Mesenchymal stem cell (in vitro differentiated cells and primary cell): Measurements from ENCODE around the gene FAM184A.

ENCODE experiments used
- DNase-seq: peaks from one replicate; pipeline ENCODE4 v3.0.0-alpha.2; 2013
- H2AFZ ChIP-seq: one replicate; pipeline ENCODE4 v1.6.1; 2013; ENCODE audit warnings: low read depth, mild to moderate bottlenecking, control low read depth, inconsistent platforms, low read length, moderate library complexity
- H2AK5ac ChIP-seq: 2 replicates; pipeline ENCODE4 v1.6.1; 2013; ENCODE audit warnings: low read length, moderate library complexity, mild to moderate bottlenecking, inconsistent platforms; ENCODE audit not compliant: severe bottlenecking
- H2BK120ac ChIP-seq: one replicate; pipeline ENCODE4 v1.6.1; 2013; ENCODE audit warnings: low read depth, mild to moderate bottlenecking, inconsistent platforms, low read length, moderate library complexity
- H2BK12ac ChIP-seq, 2 experiments: one replicate each; pipeline ENCODE4 v1.6.1; 2013; ENCODE audit warnings: inconsistent platforms in 2 of 2, low read length in 2 of 2, mild to moderate bottlenecking in 2 of 2, moderate library complexity in 2 of 2, control low read depth in 1 of 2
- H2BK15ac ChIP-seq: one replicate; pipeline ENCODE4 v1.6.1; 2013; ENCODE audit warnings: mild to moderate bottlenecking, low read depth, inconsistent platforms; ENCODE audit not compliant: poor library complexity, severe bottlenecking
- H2BK5ac ChIP-seq: 2 replicates; pipeline ENCODE4 v1.6.1; 2013; ENCODE audit warnings: low read depth, mild to moderate bottlenecking, low read length, control low read depth, inconsistent platforms; ENCODE audit not compliant: poor library complexity, severe bottlenecking
- H3K14ac ChIP-seq, 2 experiments: one replicate each; pipeline ENCODE4 v1.6.1; 2013; ENCODE audit warnings: inconsistent platforms in 2 of 2, low read length in 2 of 2, control low read depth in 1 of 2, mild to moderate bottlenecking in 1 of 2, moderate library complexity in 1 of 2
- H3K18ac ChIP-seq, 2 experiments: one replicate each; pipeline ENCODE4 v1.6.1; 2013; ENCODE audit warnings: inconsistent platforms in 2 of 2, low read length in 2 of 2, control low read depth in 1 of 2, low read depth in 1 of 2, mild to moderate bottlenecking in 1 of 2
- H3K23ac ChIP-seq, 2 experiments: one replicate each; pipeline ENCODE4 v1.6.1; 2013; ENCODE audit warnings: inconsistent platforms in 2 of 2, low read length in 2 of 2, mild to moderate bottlenecking in 2 of 2, moderate library complexity in 2 of 2, control low read depth in 1 of 2
- H3K27ac ChIP-seq: 2 replicates; pipeline ENCODE4 v1.5.1; 2013; ENCODE audit warnings: mild to moderate bottlenecking, moderate library complexity, low read length, control low read depth, inconsistent platforms; ENCODE audit not compliant: poor library complexity, severe bottlenecking
- H3K27me3 ChIP-seq, 2 experiments: 2 replicates each; pipeline versions ENCODE4 v1.6.1 to v1.7.0; 2013; ENCODE audit warnings: low read length in 2 of 2, mild to moderate bottlenecking in 2 of 2, moderate library complexity in 2 of 2, control low read depth in 1 of 2, inconsistent platforms in 1 of 2; ENCODE audit not compliant: control insufficient read depth in 1 of 2, insufficient read depth in 1 of 2
- H3K36me3 ChIP-seq, 2 experiments: 2 replicates each; pipeline versions ENCODE4 v1.6.1 to v1.7.0; 2013; ENCODE audit warnings: low read length in 2 of 2, control low read depth in 1 of 2, inconsistent platforms in 1 of 2, low read depth in 1 of 2, mild to moderate bottlenecking in 1 of 2; ENCODE audit not compliant: insufficient read depth in 2 of 2, control insufficient read depth in 1 of 2
- H3K4ac ChIP-seq, 2 experiments: one replicate each; pipeline ENCODE4 v1.6.1; 2013; ENCODE audit warnings: inconsistent platforms in 2 of 2, low read length in 2 of 2, mild to moderate bottlenecking in 2 of 2, moderate library complexity in 2 of 2, control low read depth in 1 of 2, low read depth in 1 of 2
- H3K4me1 ChIP-seq: 2 replicates; pipeline ENCODE4 v1.6.1; 2013; ENCODE audit warnings: low read depth, low read length, control low read depth; ENCODE audit not compliant: control insufficient read depth, insufficient read depth
- H3K4me2 ChIP-seq: 2 replicates; pipeline ENCODE4 v1.6.1; 2013; ENCODE audit warnings: low read length, mild to moderate bottlenecking, inconsistent platforms; ENCODE audit not compliant: poor library complexity, severe bottlenecking
- H3K4me3 ChIP-seq, 2 experiments: 2 replicates each; pipeline versions ENCODE4 v1.5.1 to v1.7.0; 2013; ENCODE audit warnings: low read length in 2 of 2, mild to moderate bottlenecking in 2 of 2, control low read depth in 1 of 2, low read depth in 1 of 2; ENCODE audit not compliant: insufficient read depth in 1 of 2
- H3K79me1 ChIP-seq: replicated peaks from 2 replicates; pipeline ENCODE4 v1.6.1; 2013; ENCODE audit warnings: mild to moderate bottlenecking, control low read depth, low read length, inconsistent platforms; ENCODE audit not compliant: poor library complexity, severe bottlenecking
- H3K9ac ChIP-seq: 2 replicates; pipeline ENCODE4 v1.7.0; 2013; ENCODE audit warnings: mild to moderate bottlenecking, low read length, moderate library complexity
- H3K9me3 ChIP-seq: 2 replicates; pipeline ENCODE4 v1.7.0; 2013; ENCODE audit warnings: mild to moderate bottlenecking, low read length; ENCODE audit not compliant: control insufficient read depth
- H4K8ac ChIP-seq: one replicate; pipeline ENCODE4 v1.6.1; 2013; ENCODE audit warnings: inconsistent platforms, mild to moderate bottlenecking, low read length, moderate library complexity
- H4K91ac ChIP-seq: one replicate; pipeline ENCODE4 v1.6.1; 2013; ENCODE audit warnings: mild to moderate bottlenecking, low read length, inconsistent platforms
- WGBS: methylation state at CpG from one replicate; pipeline ENCODE4 v1.1.7; 2013; ENCODE audit warnings: mixed read lengths; 5-methylcytosine and 5-hydroxymethylcytosine counted together

Gene FAM184A

GRCh38 chr6:119113961-119114360 lies 35.5 kb upstream of the FAM184A start:
- WGBS = no CpG with 5 or more reads among the region's 1 CpG
- Histone ChIP-seq H4K8ac (no peak overlapping the region), H3K18ac (no peak overlapping the region), H2BK12ac (no peak overlapping the region), H2BK120ac (no peak overlapping the region), H3K23ac (no peak overlapping the region), H2BK5ac (no peak overlapping the region), H3K9ac (no peak overlapping the region), H3K4me3 (no peak overlapping the region), H2AK5ac (no peak overlapping the region), H3K4me1 (no peaks in the 10 kb centered on the region), H3K27ac (no peak overlapping the region), H3K14ac (no peak overlapping the region), H3K27me3 (no peaks in the 10 kb centered on the region), H4K91ac (no peak overlapping the region), H3K4me2 (no peak overlapping the region), H2AFZ (no peak overlapping the region), H3K4ac (no peak overlapping the region), H2BK15ac (no peak overlapping the region), H3K36me3 (no peaks in the 10 kb centered on the region), H3K9me3 (no peaks in the 10 kb centered on the region), H3K79me1 (no peaks in the 10 kb centered on the region)
- DNase-seq = no peak

- peaks cover 0 to 4% of the 10 kb centered on the region in 2 experiments for H3K27me3 ChIP-seq
- no peak overlapping the region for H2AK5ac ChIP-seq
- H3K4me3 ChIP-seq = no peak overlapping the region
- H2AFZ ChIP-seq = no peak overlapping the region
- no peak overlapping the region for H3K27ac ChIP-seq
- no peak overlapping the region for H3K18ac ChIP-seq
- no peak overlapping the region for H2BK15ac ChIP-seq
- no peak for DNase-seq
- no peak overlapping the region for H3K14ac ChIP-seq
- peak overlapping the region; percentile 94 for H4K8ac ChIP-seq
- no peak overlapping the region for H3K23ac ChIP-seq
- H2BK120ac ChIP-seq = no peak overlapping the region
- H3K79me1 ChIP-seq = no peaks in the 10 kb centered on the region
- 79% methylated on average over 4 of the region's 4 CpGs for WGBS
- H3K4ac ChIP-seq = no peak overlapping the region
- no peak overlapping the region for H4K91ac ChIP-seq
- no peak overlapping the region for H3K4me2 ChIP-seq
- no peak overlapping the region for H2BK5ac ChIP-seq
- H3K9me3 ChIP-seq = no peaks in the 10 kb centered on the region
- no peak overlapping the region for H2BK12ac ChIP-seq
- H3K9ac ChIP-seq = no peak overlapping the region
- no peaks in the 10 kb centered on the region for H3K4me1 ChIP-seq
- H3K36me3 ChIP-seq = no peaks in the 10 kb centered on the region
Observed at GRCh38 chr6:119112812-119113530, 34.5 kb upstream of the FAM184A start.

- Histone ChIP-seq H2AFZ (no peak overlapping the region), H2BK15ac (no peak overlapping the region), H3K27me3 (peaks cover 0 to 4% of the 10 kb centered on the region in 2 experiments), H3K4me3 (no peak overlapping the region), H4K8ac (no peak overlapping the region), H3K23ac (no peak overlapping the region), H3K18ac (no peak overlapping the region), H3K14ac (no peak overlapping the region), H3K27ac (no peak overlapping the region), H3K4ac (no peak overlapping the region), H4K91ac (no peak overlapping the region), H2BK12ac (no peak overlapping the region), H3K4me1 (no peaks in the 10 kb centered on the region), H2AK5ac (no peak overlapping the region), H3K36me3 (no peaks in the 10 kb centered on the region), H3K9me3 (no peaks in the 10 kb centered on the region), H2BK120ac (no peak overlapping the region), H3K79me1 (no peaks in the 10 kb centered on the region), H3K4me2 (no peak overlapping the region), H2BK5ac (no peak overlapping the region), H3K9ac (peak overlapping the region; percentile 28)
- WGBS = 62% methylated on average over 7 of the region's 8 CpGs
- peak; percentile 66 for DNase-seq
Observed at GRCh38 chr6:119110601-119111548, 32.4 kb upstream of the FAM184A start.

- H2AFZ ChIP-seq = no peak overlapping the region
- no peaks in the 10 kb centered on the region for H3K4me1 ChIP-seq
- H4K91ac ChIP-seq = no peak overlapping the region
- no peak overlapping the region for H3K23ac ChIP-seq
- H3K4me3 ChIP-seq = no peak overlapping the region
- H2BK5ac ChIP-seq = no peak overlapping the region
- no peak overlapping the region for H3K18ac ChIP-seq
- H3K9me3 ChIP-seq = no peaks in the 10 kb centered on the region
- H4K8ac ChIP-seq = no peak overlapping the region
- H2AK5ac ChIP-seq = no peak overlapping the region
- H3K27ac ChIP-seq = no peak overlapping the region
- no peak overlapping the region for H3K4me2 ChIP-seq
- H3K36me3 ChIP-seq = no peaks in the 10 kb centered on the region
- no peak overlapping the region for H3K4ac ChIP-seq
- H3K14ac ChIP-seq = no peak overlapping the region
- H2BK120ac ChIP-seq = no peak overlapping the region
- peak overlapping the region; percentile 28 for H3K9ac ChIP-seq
- H3K79me1 ChIP-seq = no peaks in the 10 kb centered on the region
- no peak for DNase-seq
- no peak overlapping the region for H2BK15ac ChIP-seq
- peaks cover 0 to 4% of the 10 kb centered on the region in 2 experiments for H3K27me3 ChIP-seq
- no peak overlapping the region for H2BK12ac ChIP-seq
- 97% methylated on average over 7 of the region's 8 CpGs for WGBS
Observed at GRCh38 chr6:119109654-119110325, 31.3 kb upstream of the FAM184A start.
